ENCODE data around the gene CEP97.

CEP97 gene

DNA sequence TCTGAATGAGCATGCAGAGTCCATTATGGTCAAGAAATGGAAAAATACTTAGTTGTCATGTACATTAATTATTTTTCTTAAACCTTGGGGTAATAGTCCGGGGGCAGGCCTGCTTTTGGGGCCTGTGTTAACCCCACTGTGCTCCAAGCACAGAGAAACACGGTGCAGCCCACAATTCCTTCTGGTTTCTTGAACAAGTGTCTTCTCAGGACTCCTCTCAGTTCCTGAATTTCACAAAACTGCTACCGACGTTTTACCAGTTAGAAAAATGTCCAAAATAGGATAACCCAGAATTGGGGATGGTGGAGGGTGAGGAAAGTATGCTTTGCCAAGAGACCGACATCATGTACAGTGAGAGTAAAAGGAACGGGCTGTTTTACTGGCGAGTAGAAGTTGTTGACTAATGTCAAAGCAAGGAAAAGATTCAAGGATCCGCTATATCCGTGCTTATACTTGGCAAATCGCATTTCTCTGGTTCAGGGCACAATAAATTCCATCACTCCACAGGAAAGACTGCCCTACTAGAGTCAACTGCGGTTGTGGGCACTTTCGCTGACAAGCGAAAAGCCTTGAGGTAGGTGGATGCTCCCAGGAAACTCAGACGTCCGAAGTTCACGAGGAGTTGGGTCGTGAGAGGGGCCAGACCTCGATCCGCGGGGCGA lies 54.1 kb downstream of the CEP97 start:
- DNase-seq (ENCODE audit: low spot score), result no peak

DNA sequence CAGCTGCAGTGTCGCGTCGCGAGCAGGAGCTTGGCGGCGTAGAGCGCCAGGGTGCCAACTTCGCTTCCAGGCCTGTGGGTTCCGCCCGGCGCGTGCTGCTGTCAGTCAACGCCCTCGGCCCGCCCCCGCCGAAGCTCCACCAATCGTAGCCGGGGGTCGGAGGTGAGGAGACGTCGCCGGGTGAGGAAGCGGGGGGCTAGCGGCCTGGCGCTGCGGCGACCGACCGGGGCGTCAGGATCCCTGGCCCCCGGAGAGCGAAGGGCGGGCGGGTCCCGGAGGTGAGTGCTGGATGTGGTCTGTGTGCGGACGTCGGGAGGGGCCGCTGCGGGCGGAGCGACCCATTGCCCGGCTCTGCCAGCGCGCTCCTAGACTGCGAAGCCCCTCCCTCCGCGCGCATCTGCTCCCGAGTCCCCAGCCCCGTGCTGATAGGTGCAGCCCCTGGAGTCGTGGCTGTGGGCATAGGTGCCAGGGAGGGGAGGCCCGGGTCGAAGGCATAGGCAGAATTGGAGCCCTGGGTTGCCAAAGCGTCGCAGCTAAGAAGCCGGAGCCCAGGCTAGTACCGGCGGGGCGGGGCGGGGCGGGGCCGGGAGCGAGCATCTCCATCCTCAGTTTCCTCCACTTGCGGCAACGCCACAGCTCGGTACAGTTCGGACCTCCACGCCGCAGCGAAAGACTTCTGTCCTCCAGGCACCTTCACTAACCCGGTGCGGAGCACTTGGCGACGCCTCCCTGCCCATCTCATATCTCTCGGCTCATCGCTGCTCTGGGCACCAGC lies 54.8 kb downstream of the CEP97 start, which contains the start of gene NXPE3:
Gene NXPE3, plus strand, starts transcription at position 165 of the 775 bp plus-strand sequence. CDS start 6,386 bp downstream, outside the sequence.
- peak; percentile 81 for DNase-seq (ENCODE audit: low spot score)

- no peak for DNase-seq (ENCODE audit: low spot score)
These were observed 55.5 kb downstream of the CEP97 start for GRCh38 chr3:101779822-101780381.

GRCh38 chr3:101780661-101781060 lies 56.2 kb downstream of the CEP97 start:
- DNase-seq (ENCODE audit: low spot score), result no peak

DNA sequence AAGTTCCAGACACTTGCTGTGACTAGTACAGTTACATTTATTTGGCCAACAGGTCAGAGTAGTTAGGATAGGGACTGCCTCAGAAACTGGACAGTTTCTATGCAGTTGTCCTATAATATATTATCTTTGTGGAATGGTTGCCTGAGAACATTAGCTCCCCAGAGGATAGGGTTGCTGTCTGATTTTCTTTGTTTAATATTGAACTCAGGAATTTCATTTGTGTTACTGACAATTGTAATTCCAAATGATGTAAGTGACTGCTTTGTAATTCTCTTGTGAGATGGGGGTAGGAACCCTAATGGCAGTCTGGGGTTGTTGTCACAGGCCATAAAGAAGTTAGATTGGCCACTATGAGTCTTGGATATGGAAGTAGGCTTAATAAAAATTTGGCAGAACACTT lies 56.8 kb downstream of the CEP97 start:
- no peak for DNase-seq (ENCODE audit: low spot score)

DNA sequence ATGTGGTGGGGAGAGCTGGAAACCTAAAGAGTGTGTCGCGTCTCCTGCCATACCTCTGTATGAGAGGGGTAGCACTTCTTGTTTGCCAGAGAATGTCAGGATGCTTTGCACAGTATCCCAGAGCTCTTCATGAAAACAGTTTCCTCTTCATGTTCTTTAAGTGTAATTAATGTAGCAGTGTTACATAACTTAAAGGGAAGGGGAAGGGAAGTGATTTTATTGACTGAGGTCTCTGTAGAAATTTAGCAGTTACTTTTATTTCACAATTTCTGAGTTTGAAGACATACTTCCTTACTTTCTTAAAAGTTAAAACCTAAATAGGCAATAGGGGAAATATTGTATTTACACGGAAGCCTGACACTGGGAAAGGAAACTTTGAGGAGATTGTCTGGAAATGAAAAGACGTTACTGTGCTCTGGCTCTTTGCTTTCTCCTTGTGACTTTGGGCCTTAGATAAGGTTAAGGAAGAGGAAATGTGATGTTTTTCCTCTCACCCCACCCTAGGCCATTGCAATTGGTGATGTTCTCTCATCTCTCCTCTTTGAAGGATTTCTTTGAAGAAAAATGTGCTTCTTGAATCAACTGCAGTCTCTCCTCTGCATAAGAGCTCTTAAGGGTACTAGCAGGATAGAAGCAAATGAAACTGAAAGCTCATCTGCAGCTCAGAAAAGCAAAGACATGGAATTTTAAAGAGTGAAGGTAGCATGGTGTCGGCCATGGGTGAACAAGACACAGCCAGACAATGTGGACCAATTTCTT lies 60.6 kb downstream of the CEP97 start:
- DNase-seq (ENCODE audit: low spot score), result no peak

GRCh38 chr3:101791778-101792177 lies 67.4 kb downstream of the CEP97 start:
- no peak for DNase-seq (ENCODE audit: low spot score)

- no peak for DNase-seq (ENCODE audit: low spot score)
These were observed 71.8 kb downstream of the CEP97 start for GRCh38 chr3:101796077-101796680.

GRCh38 chr3:101801174-101801573 lies 76.8 kb downstream of the CEP97 start:
- no peak for DNase-seq (ENCODE audit: low spot score)

GRCh38 chr3:101802179-101802578 lies 77.8 kb downstream of the CEP97 start:
- DNase-seq (ENCODE audit: low spot score), result no peak

GRCh38 chr3:101803173-101803782 lies 78.9 kb downstream of the CEP97 start:
- DNase-seq (ENCODE audit: low spot score), result peak; percentile 80

GRCh38 chr3:101803939-101804338 lies 79.5 kb downstream of the CEP97 start:
- DNase-seq (ENCODE audit: low spot score), result no peak

- no peak for DNase-seq (ENCODE audit: low spot score)
These were observed 82.1 kb downstream of the CEP97 start for GRCh38 chr3:101806491-101806890.

- DNase-seq (ENCODE audit: low spot score), result no peak
These were observed 83.5 kb downstream of the CEP97 start for GRCh38 chr3:101807888-101808287.

DNA sequence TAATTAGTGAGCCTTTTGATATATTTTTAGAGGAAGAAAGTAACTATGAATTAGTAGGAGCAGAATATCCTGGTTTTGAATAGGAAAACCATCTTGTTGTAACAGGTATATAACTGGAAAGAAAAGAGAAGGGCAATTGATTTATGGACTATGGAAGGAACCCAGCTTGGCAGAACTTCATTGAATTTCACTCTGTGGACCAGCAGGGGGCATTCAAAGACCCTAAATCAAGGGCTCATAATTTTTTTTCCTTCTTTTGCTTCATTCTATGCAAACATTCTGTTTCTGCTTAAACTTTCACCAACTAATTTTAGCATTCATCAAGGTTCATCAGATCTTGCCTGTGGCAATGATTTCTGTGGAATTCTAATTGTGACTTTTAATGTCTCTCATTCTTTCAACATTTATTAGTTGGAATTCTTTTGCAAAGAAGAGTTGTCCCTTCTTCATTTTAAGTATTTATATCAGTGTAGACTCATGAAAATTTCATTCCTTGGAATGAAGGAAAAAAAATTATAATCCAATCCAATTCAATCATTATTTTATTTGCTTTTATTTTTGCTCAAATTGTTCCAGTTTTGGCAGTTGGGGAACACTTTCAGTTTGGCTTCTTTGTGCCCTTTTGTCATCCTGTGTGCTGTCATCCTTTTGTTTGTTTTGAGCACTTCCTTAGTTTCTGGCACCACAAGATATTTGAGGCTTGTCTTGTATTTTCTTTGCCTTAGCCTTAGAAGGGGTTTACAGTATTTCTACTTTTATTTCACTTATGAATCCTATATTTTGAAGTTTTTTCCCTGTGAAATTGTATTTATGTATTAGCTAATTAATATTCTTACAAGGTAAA lies 85.0 kb downstream of the CEP97 start:
- DNase-seq (ENCODE audit: low spot score), result peak; percentile 46

- no peak for DNase-seq (ENCODE audit: low spot score)
These were observed 85.6 kb downstream of the CEP97 start for GRCh38 chr3:101810022-101810418.

DNA sequence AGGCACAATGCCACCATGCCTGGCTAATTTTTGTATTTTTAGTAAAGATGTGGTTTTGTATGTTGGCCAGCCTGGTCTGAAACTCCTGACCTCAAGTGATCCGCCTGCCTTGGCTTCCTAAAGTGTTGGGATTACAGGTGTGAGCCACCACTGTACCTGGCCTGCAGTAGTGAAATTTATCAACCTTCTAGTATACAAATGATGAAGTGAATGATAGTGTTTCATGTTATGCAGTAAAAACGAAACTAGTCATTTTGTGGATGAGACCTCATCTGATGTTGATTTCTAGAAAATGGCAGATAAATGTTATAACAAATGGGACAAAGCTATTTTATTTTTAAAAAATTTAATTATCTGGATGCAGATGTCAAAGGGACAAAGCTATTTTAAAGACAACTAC lies 87.5 kb downstream of the CEP97 start:
- no peak for DNase-seq (ENCODE audit: low spot score)

DNA sequence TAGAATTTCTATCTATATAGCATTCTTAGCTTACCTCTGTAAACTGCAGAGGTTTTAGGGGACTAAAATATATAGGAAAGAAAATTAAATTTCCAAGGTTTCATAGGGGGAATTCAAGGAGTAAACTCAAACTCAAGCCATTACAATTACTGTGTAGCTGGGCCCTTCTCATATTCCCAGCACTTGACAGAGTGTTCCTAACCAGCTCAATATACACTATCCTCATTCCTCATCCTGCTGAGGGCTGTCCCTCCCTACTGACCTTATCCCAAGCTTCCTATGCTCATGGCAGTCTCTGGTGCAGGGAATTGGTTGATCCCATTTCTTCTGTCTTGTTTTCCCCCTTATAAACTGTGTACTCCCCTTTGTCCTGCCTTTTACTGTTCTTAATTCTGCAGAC lies 88.5 kb downstream of the CEP97 start:
- DNase-seq (ENCODE audit: low spot score), result no peak

DNA sequence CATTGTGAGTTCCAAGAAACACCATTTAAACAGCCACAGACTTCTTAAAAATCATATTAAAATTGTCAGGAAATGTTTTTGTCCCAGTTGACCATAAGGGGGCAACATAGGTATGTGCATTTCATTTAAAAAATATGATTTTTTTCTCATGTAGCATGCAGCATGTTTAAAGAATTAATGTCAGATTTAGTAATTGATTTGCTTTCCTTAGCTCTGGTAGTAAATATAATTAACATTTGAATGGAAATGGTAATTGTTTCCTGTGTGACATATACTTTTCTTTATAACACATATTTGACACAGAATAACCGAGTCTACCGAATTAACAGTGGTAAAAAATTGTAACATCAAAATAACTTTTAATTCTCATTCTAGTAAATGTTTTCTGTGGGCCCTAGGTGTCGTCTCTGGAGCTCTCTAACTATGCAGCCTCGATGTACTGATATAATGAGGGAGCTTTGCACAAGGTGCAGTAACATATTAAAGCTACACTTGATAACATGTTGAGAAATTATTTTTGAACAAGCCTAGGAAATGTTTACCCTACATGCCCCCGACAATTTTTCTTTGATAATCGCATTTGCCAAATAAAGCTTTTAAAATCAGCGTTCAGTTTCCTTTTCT lies 89.5 kb downstream of the CEP97 start:
- DNase-seq (ENCODE audit: low spot score), result peak; percentile 18

DNA sequence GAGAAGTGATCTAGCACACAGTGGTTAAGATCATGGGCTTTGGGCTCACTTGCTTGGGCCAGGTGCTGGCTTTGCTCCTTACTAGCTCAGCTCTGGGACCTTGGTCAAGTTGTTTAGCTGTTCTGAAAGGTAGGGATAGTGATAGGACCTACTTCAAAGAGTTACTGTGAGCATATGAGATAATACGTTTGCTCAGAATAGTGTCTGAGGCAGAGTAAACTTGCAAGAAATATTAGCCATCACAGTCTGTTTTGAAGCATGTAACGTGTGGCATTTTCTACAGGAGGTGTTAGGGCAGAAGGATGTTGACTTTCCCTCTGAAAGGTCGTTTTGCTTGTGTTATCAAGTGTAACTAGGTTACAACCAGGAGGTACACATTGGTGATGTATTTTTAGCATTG lies 90.4 kb downstream of the CEP97 start:
- no peak for DNase-seq (ENCODE audit: low spot score)

Measured in hematopoietic multipotent progenitor cell treated with erythropoietin and hydrocortisone succinate and interleukin-3 and kit ligand, for 15 days (in vitro differentiated cells).